ENCODE data around the gene RNU7-1.

DNA sequence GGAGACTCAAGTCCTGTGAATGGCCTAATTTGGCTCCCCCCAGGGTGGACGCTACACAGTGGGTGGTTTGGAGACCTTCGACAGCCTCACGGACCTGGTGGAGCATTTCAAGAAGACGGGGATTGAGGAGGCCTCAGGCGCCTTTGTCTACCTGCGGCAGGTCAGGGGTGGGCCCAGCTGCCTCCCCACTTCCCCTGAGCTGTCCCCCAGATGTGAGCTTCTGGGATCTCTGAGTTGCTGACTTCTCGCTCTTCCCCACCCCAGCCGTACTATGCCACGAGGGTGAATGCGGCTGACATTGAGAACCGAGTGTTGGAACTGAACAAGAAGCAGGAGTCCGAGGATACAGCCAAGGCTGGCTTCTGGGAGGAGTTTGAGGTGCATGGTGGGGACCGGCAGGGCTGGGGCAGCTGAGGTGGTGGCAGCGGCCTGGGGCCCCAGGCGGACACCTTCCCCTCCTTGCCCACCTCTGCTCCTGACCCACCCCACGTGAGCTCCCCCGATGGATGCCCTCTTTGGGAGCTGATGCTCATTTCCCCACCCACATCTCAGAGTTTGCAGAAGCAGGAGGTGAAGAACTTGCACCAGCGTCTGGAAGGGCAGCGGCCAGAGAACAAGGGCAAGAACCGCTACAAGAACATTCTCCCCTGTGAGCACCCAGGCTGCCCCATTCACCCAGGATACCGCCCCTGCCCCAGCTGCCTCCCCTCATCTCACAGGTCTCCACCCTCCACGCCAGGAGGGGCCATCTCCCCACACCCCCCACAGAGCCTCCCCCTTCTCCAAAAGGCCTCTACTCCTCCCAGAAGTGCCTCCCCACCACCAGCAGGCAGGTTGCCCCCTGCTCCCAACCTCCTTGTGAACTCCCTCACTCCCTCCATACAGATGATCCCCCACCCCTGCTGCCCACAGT, 11.7 kb downstream of the RNU7-1 start:
- TF ChIP-seq TAF1 (IDR thresholded peaks at IDR 0.05; ENCODE audit: borderline replicate concordance, insufficient read depth, low read length) (no peak), POLR2AphosphoS5 (IDR thresholded peaks at IDR 0.05; ENCODE audit: low read depth, low read length) (no peak)
